HUES6 (cell line): ENCODE data around the gene GLI3.

Source experiments
- H3K27ac ChIP-seq: 2 replicates; pipeline ENCODE4 v1.7.0; 2013; ENCODE audit warnings: low read depth, mild to moderate bottlenecking, low read length, inconsistent platforms
- H3K27me3 ChIP-seq: 2 replicates; pipeline ENCODE4 v1.6.1; 2013; ENCODE audit warnings: low read length; ENCODE audit not compliant: control insufficient read depth, insufficient read depth
- H3K36me3 ChIP-seq: 2 replicates; pipeline ENCODE4 v1.6.1; 2013; ENCODE audit warnings: low read length; ENCODE audit not compliant: control insufficient read depth, insufficient read depth
- H3K4me1 ChIP-seq: 2 replicates; pipeline ENCODE4 v1.6.1; 2013; ENCODE audit warnings: low read length; ENCODE audit not compliant: control insufficient read depth, insufficient read depth
- H3K4me3 ChIP-seq: 2 replicates; pipeline ENCODE4 v1.5.1; 2013; ENCODE audit warnings: low read depth, low read length
- H3K9ac ChIP-seq: one replicate; pipeline ENCODE4 v1.6.1; 2013; ENCODE audit warnings: mild to moderate bottlenecking, low read length
- H3K9me3 ChIP-seq: 2 replicates; pipeline ENCODE4 v1.6.1; 2013; ENCODE audit warnings: low read depth, low read length; ENCODE audit not compliant: control insufficient read depth, insufficient read depth

The GLI3 gene

GRCh38 chr7:41922373-41922772 is 314.6 kb downstream of the GLI3 start:
- Histone ChIP-seq H3K27me3 (no peaks in the 10 kb centered on the region), H3K27ac (no peak overlapping the region), H3K9me3 (no peaks in the 10 kb centered on the region), H3K4me1 (no peaks in the 10 kb centered on the region; the same call in 1 of the 2 replicates), H3K9ac (no peak overlapping the region), H3K4me3 (no peak overlapping the region), H3K36me3 (no peaks in the 10 kb centered on the region)

GRCh38 chr7:41921453-41921981 is 315.5 kb downstream of the GLI3 start:
- H3K4me1 ChIP-seq: no peaks in the 10 kb centered on the region

GRCh38 chr7:41918597-41918996 is 318.4 kb downstream of the GLI3 start:
- Histone ChIP-seq H3K27ac (no peak overlapping the region), H3K9ac (no peak overlapping the region), H3K4me3 (no peak overlapping the region), H3K27me3 (no peaks in the 10 kb centered on the region), H3K9me3 (no peaks in the 10 kb centered on the region), H3K4me1 (no peaks in the 10 kb centered on the region), H3K36me3 (no peaks in the 10 kb centered on the region)

More at GRCh38 chr7:41921453-41921981, 315.5 kb downstream of the GLI3 start:
- no peak overlapping the region for H3K4me3 ChIP-seq
- H3K27ac ChIP-seq: no peak overlapping the region
- no peaks in the 10 kb centered on the region for H3K27me3 ChIP-seq
- no peaks in the 10 kb centered on the region for H3K36me3 ChIP-seq
- no peak overlapping the region for H3K9ac ChIP-seq
- no peaks in the 10 kb centered on the region for H3K9me3 ChIP-seq

GRCh38 chr7:41916450-41916927 is 320.5 kb downstream of the GLI3 start:
- no peak overlapping the region for H3K9ac ChIP-seq
- H3K27ac ChIP-seq: no peak overlapping the region
- H3K9me3 ChIP-seq: no peaks in the 10 kb centered on the region
- no peaks in the 10 kb centered on the region for H3K36me3 ChIP-seq
- no peaks in the 10 kb centered on the region for H3K4me1 ChIP-seq
- no peaks in the 10 kb centered on the region for H3K27me3 ChIP-seq
- H3K4me3 ChIP-seq: no peak overlapping the region

- Histone ChIP-seq H3K36me3 (no peaks in the 10 kb centered on the region), H3K4me3 (no peak overlapping the region), H3K27ac (no peak overlapping the region), H3K4me1 (no peaks in the 10 kb centered on the region), H3K9me3 (no peaks in the 10 kb centered on the region), H3K27me3 (no peaks in the 10 kb centered on the region), H3K9ac (no peak overlapping the region)
Measured at GRCh38 chr7:41915871-41916270, 321.1 kb downstream of the GLI3 start.

- Histone ChIP-seq H3K4me3 (no peak overlapping the region), H3K36me3 (no peaks in the 10 kb centered on the region), H3K4me1 (no peaks in the 10 kb centered on the region), H3K27me3 (no peaks in the 10 kb centered on the region), H3K9me3 (peaks cover 8% of the 10 kb centered on the region), H3K9ac (no peak overlapping the region), H3K27ac (no peak overlapping the region)
Measured at GRCh38 chr7:41912851-41913567, 324.0 kb downstream of the GLI3 start.

GRCh38 chr7:41912426-41912825 is 324.6 kb downstream of the GLI3 start:
- Histone ChIP-seq H3K27ac (no peak overlapping the region), H3K4me3 (no peak overlapping the region), H3K27me3 (no peaks in the 10 kb centered on the region), H3K9me3 (peaks cover 8% of the 10 kb centered on the region), H3K4me1 (no peaks in the 10 kb centered on the region), H3K36me3 (no peaks in the 10 kb centered on the region), H3K9ac (no peak overlapping the region)

- H3K9me3 ChIP-seq: peaks cover 8% of the 10 kb centered on the region
- H3K27ac ChIP-seq: no peak overlapping the region
- no peak overlapping the region for H3K4me3 ChIP-seq
- no peaks in the 10 kb centered on the region for H3K36me3 ChIP-seq
- no peaks in the 10 kb centered on the region for H3K27me3 ChIP-seq
- H3K9ac ChIP-seq: no peak overlapping the region
- H3K4me1 ChIP-seq: no peaks in the 10 kb centered on the region
Measured at GRCh38 chr7:41911792-41912191, 325.2 kb downstream of the GLI3 start.
